SK-N-MC (cell line): ENCODE results near the gene CEP120.
"Not testable (repeated sequence)": the region's sequence is repeated elsewhere in the genome, so short reads cannot be mapped to it uniquely, and the experiment has no call there.

ENCODE experiments used
- DNase-seq: peaks from one replicate; pipeline ENCODE4 v3.0.0-alpha.2; 2011; ENCODE audit warnings: low read depth, low spot score
- H3K27ac ChIP-seq: fragments of 200-600 bp; sonication (generic); 2 replicates; pipeline ENCODE4 v1.5.1; 2016; ENCODE audit warnings: mixed run types
- H3K36me3 ChIP-seq: fragments of 200-600 bp; sonication (generic); 2 replicates; pipeline ENCODE4 v1.6.1; 2017; ENCODE audit warnings: antibody characterized with exemption, low read length, mixed read lengths; ENCODE audit not compliant: insufficient read depth
- H3K4me3 ChIP-seq: fragments of 200-600 bp; sonication (generic); 2 replicates; pipeline ENCODE4 v1.5.1; 2016
- H3K9ac ChIP-seq: fragments of 200-600 bp; sonication (generic); 2 replicates; pipeline ENCODE4 v1.8.0; 2017; ENCODE audit warnings: mixed run types, mixed read lengths; ENCODE audit not compliant: insufficient read length
- H3K9me3 ChIP-seq: fragments of 200-600 bp; sonication (generic); 2 replicates; pipeline ENCODE4 v1.6.1; 2017; ENCODE audit warnings: low read depth, mild to moderate bottlenecking, antibody characterized with exemption, low read length, moderate library complexity, mixed read lengths
- EZH2 ChIP-seq: fragments of 200-600 bp; sonication (generic); IDR thresholded peaks from one replicate; pipeline ENCODE4 v1.6.1; 2017; ENCODE audit warnings: antibody characterized with exemption
- FOXP2 ChIP-seq: optimal IDR thresholded peaks from 2 replicates; pipeline ENCODE3; 2011; ENCODE audit warnings: mild to moderate bottlenecking, moderate library complexity; ENCODE audit not compliant: insufficient read depth; ENCODE audit errors: extremely low read length, control extremely low read depth
- POLR2AphosphoS5 ChIP-seq: IDR thresholded peaks from 2 replicates; pipeline ENCODE4 v1.6.1; 2012; ENCODE audit warnings: mild to moderate bottlenecking, low read depth, low read length, borderline replicate concordance

CEP120 gene

DNA sequence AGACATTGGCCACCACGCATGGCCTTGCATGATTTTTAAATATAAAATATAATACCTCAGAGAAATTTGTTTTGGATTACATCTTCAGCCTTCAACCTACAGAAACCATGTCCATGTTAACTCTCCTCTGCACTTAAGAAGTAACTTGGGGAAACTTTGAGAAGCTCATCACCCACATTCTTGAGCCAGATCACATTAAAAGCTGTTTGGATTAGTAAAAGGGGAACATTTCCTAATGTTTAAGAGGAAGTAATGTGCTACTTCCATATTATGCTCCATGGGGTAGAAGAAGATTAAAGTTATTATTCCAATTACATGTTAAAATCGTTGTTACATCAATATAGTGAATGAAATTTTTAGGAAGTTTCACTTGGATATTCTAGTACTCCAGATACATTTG is 10.4 kb upstream of the CEP120 start:
- Histone ChIP-seq H3K9ac (no peak overlapping the region), H3K4me3 (no peak overlapping the region), H3K36me3 (no peaks in the 10 kb centered on the region), H3K9me3 (no peaks in the 10 kb centered on the region), H3K27ac (no peak overlapping the region)
- no peak for DNase-seq
- no peak for TF ChIP-seq EZH2
- TF ChIP-seq POLR2AphosphoS5, result no peak
- no peak for TF ChIP-seq FOXP2

DNA sequence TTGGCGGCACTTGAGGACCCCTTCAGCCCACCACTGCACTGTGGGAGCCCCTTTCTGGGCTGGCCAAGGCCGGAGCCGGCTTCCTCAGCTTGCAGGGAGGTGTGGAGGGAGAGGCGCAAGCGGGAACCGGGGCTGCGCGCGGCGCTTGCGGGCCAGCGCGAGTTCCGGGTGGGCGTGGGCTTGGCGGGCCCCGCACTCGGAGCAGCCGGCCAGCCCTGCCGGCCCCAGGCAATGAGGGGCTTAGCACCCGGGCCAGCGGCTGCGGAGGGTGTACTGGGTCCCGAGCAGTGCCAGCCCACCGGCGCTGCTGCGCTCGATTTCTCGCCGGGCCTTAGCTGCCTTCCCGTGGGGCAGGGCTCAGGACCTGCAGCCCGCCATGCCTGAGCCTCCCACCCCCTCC is 7.2 kb upstream of the CEP120 start:
- not testable (repeated sequence) for H3K36me3 ChIP-seq, H3K4me3 ChIP-seq, H3K9ac ChIP-seq, H3K9me3 ChIP-seq, DNase-seq
- H3K27ac ChIP-seq, result peak overlapping the region; percentile 83

DNA sequence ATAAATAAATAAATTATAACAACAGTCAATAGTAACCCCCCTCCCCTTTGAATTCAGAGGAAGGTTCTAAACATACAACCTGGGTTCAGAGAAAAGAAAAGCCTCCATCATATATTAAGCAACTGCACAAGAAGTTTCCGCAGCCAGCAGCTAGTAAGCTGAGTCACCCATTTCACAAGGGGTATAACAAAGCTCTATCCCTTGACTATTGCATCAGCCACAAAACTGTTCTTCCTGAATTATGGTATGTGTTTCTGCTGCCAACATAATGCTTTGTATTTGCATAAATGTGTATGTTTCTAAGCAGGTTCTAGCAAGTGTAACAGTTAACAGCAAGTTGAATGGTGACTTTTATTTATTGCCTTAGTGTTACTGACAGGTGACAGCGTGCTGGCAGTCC is 6.8 kb upstream of the CEP120 start:
- TF ChIP-seq FOXP2 (no peak), EZH2 (no peak), POLR2AphosphoS5 (no peak)
- H3K4me3 ChIP-seq, result no peak overlapping the region
- peak overlapping the region; percentile 83 for H3K27ac ChIP-seq
- no peak for DNase-seq
- no peaks in the 10 kb centered on the region for H3K36me3 ChIP-seq
- H3K9me3 ChIP-seq, result no peaks in the 10 kb centered on the region
- peak overlapping the region; percentile 3 for H3K9ac ChIP-seq

DNA sequence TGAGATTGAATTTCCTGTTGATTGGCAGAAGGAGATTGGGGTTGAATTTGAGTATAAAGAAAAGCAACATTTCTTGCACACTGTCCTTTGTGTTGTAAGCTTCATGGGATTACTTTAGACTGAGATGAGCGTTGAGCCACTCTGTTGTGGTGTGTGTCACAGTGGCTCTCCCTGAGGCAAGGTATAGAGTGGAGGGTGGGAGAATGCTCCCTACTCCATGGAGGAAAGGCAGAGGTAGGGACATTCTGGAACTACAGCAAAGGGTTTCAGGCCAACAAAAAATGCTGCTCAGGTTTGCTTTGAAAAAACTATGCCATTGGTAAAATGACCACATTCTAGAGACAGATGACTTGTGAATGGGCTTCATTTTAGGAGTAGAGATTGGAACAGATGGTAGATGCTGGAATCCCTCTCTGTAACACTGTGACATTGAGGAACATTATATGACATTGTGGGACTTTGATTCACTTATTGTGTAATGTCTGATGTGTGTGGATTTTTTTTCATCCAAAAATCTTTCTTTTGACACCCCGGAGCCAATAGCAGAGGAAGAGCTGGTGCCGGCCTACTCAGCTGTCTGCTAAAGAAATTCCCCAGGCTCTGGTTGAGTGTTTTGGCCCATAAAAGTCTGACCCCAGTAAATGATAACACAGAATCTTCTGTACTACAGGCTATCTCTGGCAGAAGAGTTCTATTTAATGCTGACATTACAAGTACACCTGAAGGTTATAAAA is 6.2 kb upstream of the CEP120 start:
- TF ChIP-seq POLR2AphosphoS5 (no peak), EZH2 (no peak), FOXP2 (no peak)
- DNase-seq, result no peak
- Histone ChIP-seq H3K4me3 (no peak overlapping the region), H3K9ac (peak overlapping the region; percentile 3), H3K27ac (peak overlapping the region; percentile 83), H3K36me3 (no peaks in the 10 kb centered on the region), H3K9me3 (no peaks in the 10 kb centered on the region)

DNA sequence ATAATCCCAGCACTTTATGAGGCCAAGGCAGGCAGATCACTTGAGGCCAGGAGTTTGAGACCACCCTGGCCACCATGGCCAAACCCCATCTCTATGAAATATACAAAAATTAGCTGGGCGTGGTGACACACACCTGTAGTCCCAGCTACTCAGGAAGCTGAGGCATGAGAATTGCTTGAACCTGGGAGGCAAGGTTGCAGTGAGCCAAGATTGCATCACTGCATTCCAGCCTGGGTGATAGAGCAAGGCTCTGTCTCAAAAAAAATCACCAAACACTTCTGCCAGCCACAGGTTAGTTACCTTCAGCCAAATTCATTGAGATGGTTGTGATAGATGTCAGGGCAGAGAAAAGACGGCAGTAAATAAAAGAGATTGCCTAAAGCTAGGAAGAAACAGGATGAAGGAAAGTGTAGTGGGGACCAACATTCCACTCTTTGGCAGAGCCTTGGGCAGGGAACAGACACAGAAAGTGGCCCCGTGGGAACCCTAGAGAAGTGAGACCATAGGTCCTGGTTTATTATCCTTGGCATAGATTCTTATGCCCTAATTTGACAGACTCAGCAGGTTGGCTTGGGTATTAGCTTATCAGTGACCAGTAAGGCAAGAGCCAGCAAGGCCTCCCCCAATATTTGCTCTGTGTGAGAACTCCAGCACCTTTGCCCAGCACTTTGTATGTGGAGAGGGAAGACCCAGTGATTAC is 5.5 kb upstream of the CEP120 start:
- no peaks in the 10 kb centered on the region for H3K9me3 ChIP-seq
- no peak overlapping the region for H3K9ac ChIP-seq
- H3K4me3 ChIP-seq, result no peak overlapping the region
- TF ChIP-seq EZH2, result no peak
- TF ChIP-seq FOXP2, result no peak
- TF ChIP-seq POLR2AphosphoS5, result no peak
- no peak for DNase-seq
- H3K27ac ChIP-seq, result 0 out of 2 replicates have a peak overlapping the region, but pooled peaks have one; percentile 83
- H3K36me3 ChIP-seq, result no peaks in the 10 kb centered on the region

DNA sequence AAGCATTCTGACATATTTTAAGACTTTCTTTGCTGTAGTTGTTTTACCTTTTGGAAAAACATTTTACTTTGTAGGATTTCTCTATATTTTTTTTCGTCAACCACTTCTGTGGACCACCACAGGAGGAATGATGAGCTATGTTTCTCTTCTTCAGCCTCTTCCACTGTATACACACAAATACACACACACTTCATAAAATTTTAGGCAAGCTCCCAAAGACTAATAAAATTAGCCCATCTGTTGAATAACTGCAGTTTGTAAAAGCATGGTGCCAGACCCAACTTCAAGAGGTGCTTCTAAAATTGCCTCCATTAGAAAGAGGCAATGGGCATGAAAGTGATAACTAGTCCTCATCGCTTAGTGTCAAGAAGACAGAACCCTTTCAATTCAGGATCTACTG is 4.1 kb upstream of the CEP120 start:
- no peak overlapping the region for H3K4me3 ChIP-seq
- no peak overlapping the region for H3K27ac ChIP-seq
- TF ChIP-seq FOXP2 (no peak), EZH2 (no peak), POLR2AphosphoS5 (no peak)
- H3K9ac ChIP-seq, result no peak overlapping the region
- no peak for DNase-seq
- H3K9me3 ChIP-seq, result no peaks in the 10 kb centered on the region
- H3K36me3 ChIP-seq, result no peaks in the 10 kb centered on the region

DNA sequence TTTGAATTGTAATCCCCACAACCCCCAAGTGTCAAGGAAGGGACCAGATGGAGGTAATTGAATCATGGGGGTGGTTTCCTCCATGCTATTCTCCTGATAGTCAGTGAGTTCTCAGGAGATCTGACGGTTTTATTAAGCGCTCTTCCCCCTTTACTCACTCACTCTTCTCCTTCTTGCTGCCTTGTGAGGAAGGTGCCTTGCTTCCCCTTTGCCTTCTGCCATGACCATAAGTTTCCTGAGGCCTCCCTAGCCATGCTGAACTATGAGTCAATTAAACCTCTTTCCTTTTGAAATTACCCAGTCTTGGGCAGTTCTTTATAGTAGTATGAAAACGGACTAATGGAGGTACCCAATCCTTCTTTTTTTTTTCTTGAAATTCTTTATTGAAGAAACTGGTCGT is 2.2 kb upstream of the CEP120 start:
- no peak overlapping the region for H3K4me3 ChIP-seq
- no peaks in the 10 kb centered on the region for H3K9me3 ChIP-seq
- H3K9ac ChIP-seq, result no peak overlapping the region
- no peaks in the 10 kb centered on the region for H3K36me3 ChIP-seq
- TF ChIP-seq FOXP2, result no peak
- no peak for TF ChIP-seq EZH2
- no peak for TF ChIP-seq POLR2AphosphoS5
- H3K27ac ChIP-seq, result no peak overlapping the region
- no peak for DNase-seq

DNA sequence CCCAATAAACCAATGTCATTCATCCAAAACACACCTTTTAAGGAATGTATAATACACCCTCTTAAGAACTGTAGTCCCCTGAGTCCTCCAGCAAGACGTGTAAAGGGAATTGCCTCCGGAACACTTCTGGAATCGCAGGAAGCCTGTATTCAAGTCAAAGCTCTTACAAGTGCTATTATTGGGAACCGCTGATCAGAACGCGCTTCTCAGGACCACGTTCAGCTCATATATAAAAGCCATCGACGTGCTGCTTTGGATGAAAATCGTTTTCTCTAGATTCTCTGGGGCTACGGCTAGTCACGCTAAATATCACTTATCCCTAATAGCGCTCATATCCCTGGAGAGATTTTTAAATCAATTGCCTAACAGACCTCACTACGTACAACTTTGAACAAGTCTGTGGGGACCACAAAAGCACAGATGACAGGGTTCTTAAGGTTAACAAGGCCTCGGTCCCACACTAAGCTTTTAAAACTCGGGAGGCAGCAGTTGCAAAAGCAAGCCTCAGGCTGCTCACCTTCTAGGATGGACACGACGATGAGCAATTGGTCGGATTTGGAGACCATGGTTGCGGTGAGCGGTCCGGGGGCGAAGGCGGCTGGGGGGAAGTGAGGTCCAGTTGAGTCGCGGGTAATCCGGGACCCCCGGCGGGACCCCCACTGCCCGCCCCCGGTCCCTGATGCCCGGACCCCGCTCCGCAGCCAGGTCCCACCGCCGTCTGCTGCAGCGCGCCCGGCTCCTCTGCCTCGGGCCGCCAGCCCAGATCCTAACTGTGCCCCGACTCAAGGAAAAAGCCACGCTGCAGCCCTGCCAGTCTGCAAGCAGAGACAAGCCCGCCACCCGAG is 548 bp downstream of the CEP120 start:
- Histone ChIP-seq H3K36me3 (peaks cover 6% of the 10 kb centered on the region), H3K9me3 (no peaks in the 10 kb centered on the region), H3K4me3 (peak overlapping the region; percentile 93), H3K27ac (no peak overlapping the region), H3K9ac (peak overlapping the region; percentile 87)
- no peak for DNase-seq
- TF ChIP-seq FOXP2, result no peak
- TF ChIP-seq POLR2AphosphoS5, result no peak
- TF ChIP-seq EZH2, result no peak
